K562 (cell line): ENCODE data around the gene PUS7. TPM values are rescaled to one million over a fixed set of nuclear protein-coding genes. Genes with fewer than 3 reads are reported as not detected.
"Not testable (repeated sequence)": the region's sequence is repeated elsewhere in the genome, so short reads cannot be mapped to it uniquely, and the experiment has no call there.

ENCODE experiments used
- ATAC-seq: fragments of 200-7000 bp; cut with Tn5 transposase; 3 replicates; pipeline ENCODE4 v1.9.1; 2020; ENCODE audit warnings: moderate library complexity
- BruUV-seq: library from RNA; stranded (reverse); fragments of 400-500 nt; replicated peaks from 2 replicates; lab custom pipeline; 2021; lab: Mats Ljungman, UMichigan
- CTCF ChIA-PET: fragments of 300-600 bp; formaldehyde crosslinking; extraction: SDS; loops from one replicate; lab custom pipeline; 2021; ENCODE audit warnings: low intra/inter-chr PET ratio; lab: Yijun Ruan, JAX
- POLR2A ChIA-PET: fragments of 300-600, 350-650 bp; sonication (Branson Sonifier 250); formaldehyde crosslinking; extraction: SDS; loops from one replicate; lab custom pipeline; 2021; ENCODE audit warnings: antibody characterized with exemption, inconsistent platforms; lab: Yijun Ruan, JAX
- DNase-seq, 4 experiments: peaks; one replicate each; pipeline versions ENCODE4 v3.0.0 to v3.0.0-alpha.2; 2011 to 2018; ENCODE audit warnings: low spot score in 3 of 4, mixed read lengths in 3 of 4; ENCODE audit errors: extremely low read depth in 1 of 4
- FAIRE-seq: peaks from 2 replicates; lab custom pipeline; 2011; peaks lifted over from hg19 to GRCh38; lab: Jason Lieb, UNC
- H2AFZ ChIP-seq: 2 replicates; pipeline ENCODE4 v1.6.0; 2011; ENCODE audit warnings: low read depth, low read length, control low read depth, inconsistent platforms
- H3K27ac ChIP-seq: fragments of 200-600 bp; 3 replicates; pipeline ENCODE4 v1.8.0; 2011; ENCODE audit warnings: low read depth, mild to moderate bottlenecking, control low read depth, inconsistent platforms, low read length, moderate library complexity, mixed read lengths; ENCODE audit errors: extremely low read depth
- H3K27me3 ChIP-seq, 2 experiments: fragments of 300-600 bp in 1 of 2; 2 replicates in 1 of 2; 3 replicates in 1 of 2; pipeline versions ENCODE4 v1.6.0 to v1.8.0; 2011; ENCODE audit warnings: inconsistent platforms in 2 of 2, low read length in 2 of 2, mild to moderate bottlenecking in 1 of 2, mixed read lengths in 1 of 2, moderate library complexity in 1 of 2; ENCODE audit not compliant: control insufficient read depth in 2 of 2, insufficient read depth in 2 of 2
- H3K36me3 ChIP-seq: fragments of 300-600 bp; 3 replicates; pipeline ENCODE4 v1.8.0; 2011; ENCODE audit warnings: mild to moderate bottlenecking, low read length, inconsistent platforms; ENCODE audit not compliant: control insufficient read depth, insufficient read depth
- H3K4me1 ChIP-seq, 2 experiments: fragments of 200-600 bp in 1 of 2; replicated peaks in 1 of 2; 2 replicates in 1 of 2; 3 replicates in 1 of 2; pipeline versions ENCODE4 v1.5.1 to v1.8.0; 2011; ENCODE audit warnings: inconsistent platforms in 2 of 2, low read length in 2 of 2, mild to moderate bottlenecking in 1 of 2, mixed read lengths in 1 of 2, moderate library complexity in 1 of 2; ENCODE audit not compliant: control insufficient read depth in 2 of 2, insufficient read depth in 2 of 2
- H3K4me2 ChIP-seq: 2 replicates; pipeline ENCODE4 v1.6.1; 2011; ENCODE audit warnings: low read length, control low read depth, inconsistent platforms, mixed read lengths; ENCODE audit not compliant: insufficient read depth
- H3K4me3 ChIP-seq: fragments of 200-600 bp; sonication (generic), shearing (Covaris generic); 2 replicates; pipeline ENCODE4 v1.5.1; 2016; ENCODE audit warnings: control low read depth, inconsistent platforms
- H3K79me2 ChIP-seq: fragments of 200-600 bp; 3 replicates; pipeline ENCODE4 v1.8.0; 2011; ENCODE audit warnings: low read length, inconsistent platforms; ENCODE audit not compliant: control insufficient read depth, insufficient read depth
- H3K9ac ChIP-seq, 2 experiments: 2 replicates each; pipeline versions ENCODE4 v1.6.0 to v1.6.1; 2011; ENCODE audit warnings: low read depth in 2 of 2, low read length in 2 of 2, control low read depth in 1 of 2, inconsistent platforms in 1 of 2, mild to moderate bottlenecking in 1 of 2, mixed read lengths in 1 of 2; ENCODE audit not compliant: insufficient read depth in 1 of 2
- H3K9me1 ChIP-seq: one replicate; pipeline ENCODE4 v1.6.0; 2011; ENCODE audit warnings: inconsistent platforms, mild to moderate bottlenecking, low read length, moderate library complexity; ENCODE audit not compliant: control insufficient read depth, insufficient read depth
- H3K9me3 ChIP-seq: replicated peaks from 2 replicates; pipeline ENCODE4 v1.5.1; 2011; ENCODE audit warnings: low read depth, low read length, inconsistent platforms; ENCODE audit not compliant: control insufficient read depth, insufficient read depth
- H4K20me1 ChIP-seq: replicated peaks from 2 replicates; pipeline ENCODE4 v1.6.1; 2011; ENCODE audit warnings: low read length, inconsistent platforms, mixed read lengths; ENCODE audit not compliant: control insufficient read depth, insufficient read depth
- E2F6 ChIP-seq, 2 experiments: IDR thresholded peaks; 2 replicates each; pipeline ENCODE4 v1.6.1; 2011; ENCODE audit warnings: borderline replicate concordance in 1 of 2, control low read depth in 1 of 2, low read depth in 1 of 2, low read length in 1 of 2, mild to moderate bottlenecking in 1 of 2, mixed read lengths in 1 of 2, moderate library complexity in 1 of 2; ENCODE audit not compliant: insufficient read depth in 1 of 2, insufficient read length in 1 of 2, poor library complexity in 1 of 2, severe bottlenecking in 1 of 2; ENCODE audit errors: extremely low read depth in 1 of 2
- ETV1 ChIP-seq: fragments of 450-650 bp; conservative IDR thresholded peaks from 2 replicates; pipeline ENCODE4 v1.6.1; 2016; ENCODE audit warnings: missing genetic modification characterization, control low read depth, low read depth, missing compliant biosample characterization
- KDM1A ChIP-seq, 2 experiments: fragments of 450-650 bp; IDR thresholded peaks; 2 replicates each; pipeline ENCODE4 v1.6.1; 2016; ENCODE audit warnings: mild to moderate bottlenecking in 2 of 2
- POLR2A ChIP-seq: fragments of 450-650 bp; conservative IDR thresholded peaks from 2 replicates; pipeline ENCODE4 v1.6.1; 2016
- SIN3B ChIP-seq: fragments of 450-650 bp; IDR thresholded peaks from 2 replicates; pipeline ENCODE4 v1.6.1; 2017; ENCODE audit warnings: low read depth, mild to moderate bottlenecking, moderate library complexity
- TEAD4 ChIP-seq, 2 experiments: sonication (generic) in 1 of 2; formaldehyde crosslinking in 1 of 2; IDR thresholded peaks; 2 replicates each; pipeline versions ENCODE4 v1.6.1 to v1.8.0; 2012 to 2022; ENCODE audit warnings: borderline replicate concordance in 1 of 2, inconsistent platforms in 1 of 2, low read length in 1 of 2, mild to moderate bottlenecking in 1 of 2, missing genetic modification reagents in 1 of 2
- ZNF12 ChIP-seq: sonication (generic); formaldehyde crosslinking; IDR thresholded peaks from 2 replicates; pipeline ENCODE4 v1.4.0; 2020; ENCODE audit warnings: mild to moderate bottlenecking, missing genetic modification reagents
- ZNF124 ChIP-seq: sonication (generic); formaldehyde crosslinking; IDR thresholded peaks from 2 replicates; pipeline ENCODE4 v1.8.1; 2022; ENCODE audit warnings: missing genetic modification reagents
- ZNF431 ChIP-seq: sonication (generic); formaldehyde crosslinking; IDR thresholded peaks from 2 replicates; pipeline ENCODE4 v1.8.0; 2022; ENCODE audit warnings: mild to moderate bottlenecking, missing genetic modification reagents
- WGBS: fragments of 100-300 bp; shearing (Covaris generic); methylation state at CpG from one replicate; pipeline ENCODE4 v1.1.6; 2016; ENCODE audit warnings: low coverage, mixed read lengths; ENCODE audit not compliant: insufficient coverage; ENCODE audit errors: missing lambda C conversion rate; 5-methylcytosine and 5-hydroxymethylcytosine counted together
- in situ Hi-C: fragments of 300-500 bp; cut with MboI; formaldehyde crosslinking; loops from 4 replicates; pipeline ENCODE4 v1.15.0; 2018; ENCODE audit warnings: inconsistent platforms, mixed read lengths
- intact Hi-C: fragments of 100-400 bp; cut with micrococcal nuclease; formaldehyde crosslinking; loops from 2 replicates; pipeline ENCODE4 v1.14.2; 2022
- polyA plus RNA-seq, 8 experiments: library from polyadenylated mRNA; depleted of rRNA in 4 of 8; stranded (reverse) in 5 of 8; unstranded in 3 of 8; fragments of >200 nt; fragmentation: Nextera tagmentation in 2 of 8; fragmentation: Illumina TruSeq in 1 of 8; extraction: Ambion mirVana in 2 of 8; extraction: Trizol in 1 of 8; gene quantifications; 2 replicates each; pipeline versions ENCODE4 v1.2.1 to v1.2.3, GENCODE V29; 2011 to 2014; ENCODE audit warnings: inconsistent platforms in 1 of 8, missing spikeins in 1 of 8
- total RNA-seq, 7 experiments: library from RNA; depleted of rRNA in 6 of 7; stranded (reverse); fragments of >200 nt in 6 of 7; fragmentation: Illumina TruSeq in 2 of 7; extraction: Trizol in 2 of 7; gene quantifications; 2 replicates each; pipeline versions ENCODE4 v1.2.1 to v1.2.3, GENCODE V29; 2011 to 2021; ENCODE audit warnings: low replicate concordance in 1 of 7
- TF ChIP-seq, protein P1 (sequence below): sonication (generic); formaldehyde crosslinking; IDR thresholded peaks from 2 replicates; pipeline ENCODE4 v1.8.0; 2022; ENCODE audit warnings: mild to moderate bottlenecking, missing genetic modification reagents

The PUS7 gene
- total and polyA plus RNA-seq, 9 of the 15 experiments (the other 6 are each of a cell fraction or from before 2014, with no cell fraction given), result 15.1 to 95.6 (median 63.2) TPM

DNA sequence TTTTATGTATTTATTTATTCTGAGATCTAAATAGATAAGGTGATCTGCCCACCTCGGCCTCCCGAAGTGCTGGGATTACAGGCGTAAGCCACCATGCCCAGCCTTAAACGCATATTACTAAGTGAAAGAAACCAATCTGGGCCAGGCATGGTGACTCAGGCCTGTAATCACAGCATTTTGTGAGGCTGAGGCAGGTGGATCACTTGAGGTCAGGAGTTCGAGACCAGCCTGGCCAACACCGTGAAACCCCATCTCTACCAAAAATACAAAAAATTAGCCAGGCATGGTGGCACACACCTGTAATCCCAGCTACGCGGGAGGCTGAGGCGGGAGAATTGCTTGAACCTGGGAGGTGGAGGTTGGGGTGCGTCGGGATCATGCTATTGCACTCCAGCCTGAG, 2.4 kb upstream of the PUS7 start:
- H3K4me3 ChIP-seq, H3K9me3 ChIP-seq, H3K27ac ChIP-seq, H3K4me2 ChIP-seq, H3K9ac ChIP-seq, H4K20me1 ChIP-seq, DNase-seq, BruUV-seq, H3K36me3 ChIP-seq, CTCF ChIA-PET, H3K27me3 ChIP-seq: not testable (repeated sequence)
- POLR2A ChIA-PET, result interaction anchor here (0.8 to 0.9 kb wide), 2 partner anchors 7 to 13 kb away, joined by 3 to 4 read pairs; partner anchors contain the start of gene RINT1
- intact Hi-C loops, result loop anchor here (10.0 kb wide), 1 partner anchor 510 kb away; the partner anchor contains the start of gene KMT2E
- peak; percentile 66 to 67; a peak in 3 of 4 replicates for TF ChIP-seq KDM1A (IDR thresholded peaks at IDR 0.05)
- TF ChIP-seq, all 486 proteins: peak for 1; not testable (repeated sequence) for 485
- FAIRE-seq, in situ Hi-C loops, ATAC-seq, H2AFZ ChIP-seq, H3K9me1 ChIP-seq: not testable (repeated sequence)
- peaks cover 25% of the 10 kb centered on the region for H3K79me2 ChIP-seq
- H3K4me1 ChIP-seq, result peaks cover 16 to 23% of the 10 kb centered on the region in 2 experiments; a peak in 3 of 5 replicates
- WGBS, result 83% methylated on average over 11 of the region's 11 CpGs

- FAIRE-seq, result peak; percentile 55
- POLR2A ChIA-PET, result interaction anchor here (1.0 to 2.3 kb wide), 3 partner anchors 9 to 11 kb away, joined by 5 to 16 read pairs (median 7); partner anchors contain the start of gene RINT1
- no peak; the same call in 1 of the 2 replicates for TF ChIP-seq TEAD4 (IDR thresholded peaks at IDR 0.05; ENCODE audit: low read length)
- TF ChIP-seq TEAD4 (CRISPR knock-in tag; IDR thresholded peaks at IDR 0.05; ENCODE audit: borderline replicate concordance), result peak; percentile 92; the same call in 1 of the 2 replicates
- no peak for TF ChIP-seq ZNF124
- TF ChIP-seq E2F6 (IDR thresholded peaks at IDR 0.05; ENCODE audit: borderline replicate concordance in 1 of 2, extremely low read depth in 1 of 2, insufficient read depth in 1 of 2, insufficient read length in 1 of 2, low read depth in 1 of 2, low read length in 1 of 2, poor library complexity in 1 of 2, severe bottlenecking in 1 of 2), result peak; percentile 93 to 94
- no peak for TF ChIP-seq SIN3B
- TF ChIP-seq ZNF12 (CRISPR knock-in tag), result no peak
- TF ChIP-seq ETV1, result no peak
- TF ChIP-seq, protein P1, sequence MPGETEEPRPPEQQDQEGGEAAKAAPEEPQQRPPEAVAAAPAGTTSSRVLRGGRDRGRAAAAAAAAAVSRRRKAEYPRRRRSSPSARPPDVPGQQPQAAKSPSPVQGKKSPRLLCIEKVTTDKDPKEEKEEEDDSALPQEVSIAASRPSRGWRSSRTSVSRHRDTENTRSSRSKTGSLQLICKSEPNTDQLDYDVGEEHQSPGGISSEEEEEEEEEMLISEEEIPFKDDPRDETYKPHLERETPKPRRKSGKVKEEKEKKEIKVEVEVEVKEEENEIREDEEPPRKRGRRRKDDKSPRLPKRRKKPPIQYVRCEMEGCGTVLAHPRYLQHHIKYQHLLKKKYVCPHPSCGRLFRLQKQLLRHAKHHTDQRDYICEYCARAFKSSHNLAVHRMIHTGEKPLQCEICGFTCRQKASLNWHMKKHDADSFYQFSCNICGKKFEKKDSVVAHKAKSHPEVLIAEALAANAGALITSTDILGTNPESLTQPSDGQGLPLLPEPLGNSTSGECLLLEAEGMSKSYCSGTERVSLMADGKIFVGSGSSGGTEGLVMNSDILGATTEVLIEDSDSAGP (CRISPR knock-in tag), result peak; percentile 11; the same call in 1 of the 2 replicates
- no peak; the same call in 1 of the 2 replicates for TF ChIP-seq POLR2A
- TF ChIP-seq ZNF431 (CRISPR knock-in tag), result peak; percentile 90
Measured at GRCh38 chr7:105521027-105521716, 899 bp downstream of the PUS7 start.

More at GRCh38 chr7:105521027-105521716, 899 bp downstream of the PUS7 start:
- H3K4me3 ChIP-seq, result peak overlapping the region; percentile 98
- CTCF ChIA-PET, result interaction anchor here (0.6 kb wide), 1 partner anchor 72 kb away, joined by 3 read pairs; no protein-coding TSS in a partner anchor
- peaks cover 37% of the 10 kb centered on the region for H3K36me3 ChIP-seq
- H3K4me1 ChIP-seq, result peaks cover 17 to 29% of the 10 kb centered on the region in 2 experiments; a peak in 3 of 5 replicates
- no peaks in the 10 kb centered on the region for H4K20me1 ChIP-seq
- no peaks in the 10 kb centered on the region for H3K27me3 ChIP-seq
- peak in 2 of 4 experiments; percentile 76 to 84 for DNase-seq
- in situ Hi-C loops, result no loop called here
- peak overlapping the region; percentile 98 for H3K4me2 ChIP-seq
- intact Hi-C loops, result loop anchor here (10.0 kb wide), 1 partner anchor 506 kb away; the partner anchor contains the start of gene KMT2E
- BruUV-seq, result no TSS peak
- ATAC-seq, result peak; percentile 71
- H3K9me1 ChIP-seq, result no peaks in the 10 kb centered on the region
- H3K9ac ChIP-seq, result peak overlapping the region; percentile 91 to 100
- H3K27ac ChIP-seq, result peak overlapping the region; percentile 86
- H3K79me2 ChIP-seq, result peaks cover 57% of the 10 kb centered on the region
- no peaks in the 10 kb centered on the region for H3K9me3 ChIP-seq
- H2AFZ ChIP-seq, result peak overlapping the region; percentile 93
- 8% methylated on average over 25 of the region's 25 CpGs for WGBS
